ENCODE data around the gene TRDN. TPM values are rescaled to one million over a fixed set of nuclear protein-coding genes. Genes with fewer than 3 reads are reported as not detected.

Gene TRDN
- total RNA-seq, 1 experiment from 2014 or later, result 10.4 TPM

DNA sequence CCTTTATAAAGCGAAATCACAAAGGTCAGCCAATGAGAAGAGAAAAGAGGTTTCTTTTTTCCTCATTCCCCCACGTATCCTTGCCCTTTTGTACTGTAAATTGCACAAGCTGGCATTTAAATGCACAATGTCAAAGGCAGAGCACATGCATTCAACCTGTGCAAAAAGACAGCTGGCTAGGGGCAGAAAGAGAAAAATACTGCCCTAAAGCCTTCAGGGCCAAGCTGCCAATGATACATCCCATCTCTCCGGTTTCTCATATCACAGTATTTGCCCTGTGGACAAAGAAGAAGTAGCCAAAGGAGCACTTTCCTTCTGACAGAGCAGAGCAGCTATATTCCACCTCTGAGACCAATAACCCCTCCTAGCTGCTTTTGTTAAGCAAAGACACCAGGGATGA, 219.2 kb downstream of the TRDN start:
- no peaks in the 10 kb centered on the region for H3K9me3 Mint-ChIP-seq
- no peak overlapping the region for H4K5ac ChIP-seq (ENCODE audit: insufficient read length, low read depth, low read length)

More for the DNA sequence above, 219.2 kb downstream of the TRDN start:
- H3K27me3 Mint-ChIP-seq (ENCODE audit: low read depth), result no peaks in the 10 kb centered on the region
- H2AFZ ChIP-seq (ENCODE audit: low read length), result no peak overlapping the region
- no peak overlapping the region for H3K14ac ChIP-seq (ENCODE audit: insufficient read depth, low read length)
- no peaks in the 10 kb centered on the region for H4K20me1 ChIP-seq (ENCODE audit: control insufficient read depth, insufficient read depth, insufficient read length)
- H3K27ac Mint-ChIP-seq, result no peak overlapping the region
- H3K79me2 ChIP-seq (ENCODE audit: insufficient read depth, low read length), result no peaks in the 10 kb centered on the region
- H4K8ac ChIP-seq (replicated peaks; ENCODE audit: insufficient read length, low read depth, low read length), result no peak overlapping the region
- H3K27me3 ChIP-seq (ENCODE audit: insufficient read depth, low read length), result no peaks in the 10 kb centered on the region
- DNase-seq, result no peak
- no peaks in the 10 kb centered on the region for H3K79me1 ChIP-seq (ENCODE audit: insufficient read depth, low read depth, low read length, poor library complexity, severe bottlenecking)
- no peaks in the 10 kb centered on the region for H3K36me3 Mint-ChIP-seq (ENCODE audit: insufficient read depth in 1 of 3, low read depth in 3 of 3)
- H3T11ph ChIP-seq (ENCODE audit: low read length), result no peak overlapping the region
- H3K23me2 ChIP-seq (ENCODE audit: insufficient read length, low read depth, low read length, poor library complexity, severe bottlenecking), result no peaks in the 10 kb centered on the region
- no CpG with 5 or more reads among the region's 3 CpGs for WGBS (ENCODE audit: extremely low coverage, insufficient read length, low lambda C conversion rate)
- H4K91ac ChIP-seq (ENCODE audit: insufficient read length, low read depth, low read length), result no peak overlapping the region
- H3K9ac ChIP-seq (ENCODE audit: extremely low read depth, insufficient read length, low read length), result no peak overlapping the region
- peaks cover 5% of the 10 kb centered on the region; the same call in 1 of the 2 replicates for H3K4me1 ChIP-seq (ENCODE audit: insufficient read depth, low read length)
- H2BK5ac ChIP-seq (ENCODE audit: insufficient read length, low read length), result no peak overlapping the region
- H3K56ac ChIP-seq (ENCODE audit: insufficient read length, low read depth, low read length), result no peak overlapping the region
- H3K18ac ChIP-seq (ENCODE audit: insufficient read length, low read depth, low read length), result no peak overlapping the region
- no peak overlapping the region for H2AK5ac ChIP-seq (ENCODE audit: insufficient read length, low read length)
- no peak overlapping the region for H3K27ac ChIP-seq (ENCODE audit: insufficient read length, low read depth, low read length)
- H3K9me3 ChIP-seq (ENCODE audit: control insufficient read depth, low read depth, low read length), result no peaks in the 10 kb centered on the region
- no peak overlapping the region for H2BK15ac ChIP-seq (ENCODE audit: low read depth, low read length)
- H3K4me3 Mint-ChIP-seq, result no peak overlapping the region
- TF ChIP-seq, protein P1, sequence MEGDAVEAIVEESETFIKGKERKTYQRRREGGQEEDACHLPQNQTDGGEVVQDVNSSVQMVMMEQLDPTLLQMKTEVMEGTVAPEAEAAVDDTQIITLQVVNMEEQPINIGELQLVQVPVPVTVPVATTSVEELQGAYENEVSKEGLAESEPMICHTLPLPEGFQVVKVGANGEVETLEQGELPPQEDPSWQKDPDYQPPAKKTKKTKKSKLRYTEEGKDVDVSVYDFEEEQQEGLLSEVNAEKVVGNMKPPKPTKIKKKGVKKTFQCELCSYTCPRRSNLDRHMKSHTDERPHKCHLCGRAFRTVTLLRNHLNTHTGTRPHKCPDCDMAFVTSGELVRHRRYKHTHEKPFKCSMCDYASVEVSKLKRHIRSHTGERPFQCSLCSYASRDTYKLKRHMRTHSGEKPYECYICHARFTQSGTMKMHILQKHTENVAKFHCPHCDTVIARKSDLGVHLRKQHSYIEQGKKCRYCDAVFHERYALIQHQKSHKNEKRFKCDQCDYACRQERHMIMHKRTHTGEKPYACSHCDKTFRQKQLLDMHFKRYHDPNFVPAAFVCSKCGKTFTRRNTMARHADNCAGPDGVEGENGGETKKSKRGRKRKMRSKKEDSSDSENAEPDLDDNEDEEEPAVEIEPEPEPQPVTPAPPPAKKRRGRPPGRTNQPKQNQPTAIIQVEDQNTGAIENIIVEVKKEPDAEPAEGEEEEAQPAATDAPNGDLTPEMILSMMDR (conservative IDR thresholded peaks at IDR 0.05), result no peak
- H2BK20ac ChIP-seq (ENCODE audit: low read depth, low read length, poor library complexity, severe bottlenecking), result no peak overlapping the region
- H2BK12ac ChIP-seq (ENCODE audit: insufficient read length, low read depth, low read length), result no peak overlapping the region
- no peak overlapping the region for H3K4ac ChIP-seq (ENCODE audit: low read depth, low read length)
- H3K23ac ChIP-seq (ENCODE audit: insufficient read length, low read depth, low read length), result no peak overlapping the region
- H2BK120ac ChIP-seq (ENCODE audit: low read depth, low read length, poor library complexity, severe bottlenecking), result no peak overlapping the region
- H3K4me1 Mint-ChIP-seq, result peaks cover 14 to 25% of the 10 kb centered on the region in 2 experiments
- H3K4me2 ChIP-seq (ENCODE audit: insufficient read depth, insufficient read length, low read length), result no peak overlapping the region
